Measurements from ENCODE around the gene ADAMTS19. TPM values are rescaled to one million over a fixed set of nuclear protein-coding genes. Genes with fewer than 3 reads are reported as not detected.

Gene ADAMTS19
- total RNA-seq, 1 experiment from 2014 or later, result 20.3 TPM

DNA sequence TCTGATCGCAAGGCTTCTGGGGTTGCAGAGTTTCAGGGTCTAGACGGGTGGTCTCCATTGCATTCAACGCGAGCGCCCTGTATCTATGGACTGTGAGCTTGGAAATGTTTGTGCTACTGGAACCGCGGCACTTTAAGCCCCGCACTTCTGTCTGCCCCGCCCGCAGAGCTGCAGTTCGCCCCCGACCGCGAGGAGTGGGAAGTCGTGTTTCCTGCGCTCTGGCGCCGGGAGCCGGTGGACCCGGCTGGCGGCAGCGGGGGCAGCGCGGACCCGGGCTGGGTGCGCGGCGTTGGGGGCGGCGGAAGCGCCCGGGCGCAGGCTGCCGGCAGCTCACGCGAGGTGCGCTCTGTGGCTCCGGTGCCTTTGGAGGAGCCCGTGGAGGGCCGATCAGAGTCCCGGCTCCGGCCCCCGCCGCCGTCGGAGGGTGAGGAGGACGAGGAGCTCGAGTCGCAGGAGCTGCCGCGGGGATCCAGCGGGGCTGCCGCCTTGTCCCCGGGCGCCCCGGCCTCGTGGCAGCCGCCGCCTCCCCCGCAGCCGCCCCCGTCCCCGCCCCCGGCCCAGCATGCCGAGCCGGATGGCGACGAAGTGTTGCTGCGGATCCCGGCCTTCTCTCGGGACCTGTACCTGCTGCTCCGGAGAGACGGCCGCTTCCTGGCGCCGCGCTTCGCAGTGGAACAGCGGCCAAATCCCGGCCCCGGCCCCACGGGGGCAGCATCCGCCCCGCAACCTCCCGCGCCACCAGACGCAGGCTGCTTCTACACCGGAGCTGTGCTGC, 1.0 kb downstream of the ADAMTS19 start:
- Histone ChIP-seq H3K9me3 (ENCODE audit: control insufficient read depth, low read depth, low read length) (no peaks in the 10 kb centered on the region), H3K4me2 (ENCODE audit: insufficient read depth, insufficient read length, low read length) (peak overlapping the region; percentile 95), H3K56ac (ENCODE audit: insufficient read length, low read depth, low read length) (no peak overlapping the region), H4K8ac (replicated peaks; ENCODE audit: insufficient read length, low read depth, low read length) (no peak overlapping the region), H3K79me2 (ENCODE audit: insufficient read depth, low read length) (peaks cover 13% of the 10 kb centered on the region), H3K18ac (ENCODE audit: insufficient read length, low read depth, low read length) (peak overlapping the region; percentile 13), H2AFZ (ENCODE audit: low read length) (no peak overlapping the region), H3K4me1 (ENCODE audit: insufficient read depth, low read length) (peaks cover 3% of the 10 kb centered on the region; the same call in 1 of the 2 replicates), H3K23me2 (ENCODE audit: insufficient read length, low read depth, low read length, poor library complexity, severe bottlenecking) (peaks cover 15% of the 10 kb centered on the region), H3K4ac (ENCODE audit: low read depth, low read length) (no peak overlapping the region), H3K27me3 (ENCODE audit: insufficient read depth, low read length) (no peaks in the 10 kb centered on the region), H4K5ac (ENCODE audit: insufficient read length, low read depth, low read length) (no peak overlapping the region), H4K91ac (ENCODE audit: insufficient read length, low read depth, low read length) (no peak overlapping the region), H2BK12ac (ENCODE audit: insufficient read length, low read depth, low read length) (no peak overlapping the region), H3T11ph (ENCODE audit: low read length) (no peak overlapping the region), H3K9ac (ENCODE audit: extremely low read depth, insufficient read length, low read length) (peak overlapping the region; percentile 97), H2BK120ac (ENCODE audit: low read depth, low read length, poor library complexity, severe bottlenecking) (no peak overlapping the region), H3K27ac (ENCODE audit: insufficient read length, low read depth, low read length) (no peak overlapping the region), H3K23ac (ENCODE audit: insufficient read length, low read depth, low read length) (no peak overlapping the region), H2AK5ac (ENCODE audit: insufficient read length, low read length) (no peak overlapping the region), H3K14ac (ENCODE audit: insufficient read depth, low read length) (peak overlapping the region; percentile 44), H2BK15ac (ENCODE audit: low read depth, low read length) (no peak overlapping the region), H2BK5ac (ENCODE audit: insufficient read length, low read length) (no peak overlapping the region), H4K20me1 (ENCODE audit: control insufficient read depth, insufficient read depth, insufficient read length) (no peaks in the 10 kb centered on the region), H2BK20ac (ENCODE audit: low read depth, low read length, poor library complexity, severe bottlenecking) (no peak overlapping the region), H3K79me1 (ENCODE audit: insufficient read depth, low read depth, low read length, poor library complexity, severe bottlenecking) (peaks cover 3% of the 10 kb centered on the region)
- H3K4me3 Mint-ChIP-seq, result peak overlapping the region; percentile 98 to 99
- H3K27me3 Mint-ChIP-seq (ENCODE audit: low read depth), result peaks cover 3% of the 10 kb centered on the region; the same call in 1 of the 2 replicates
- no peaks in the 10 kb centered on the region; a peak in 2 of 5 replicates for H3K9me3 Mint-ChIP-seq
- peaks cover 34 to 38% of the 10 kb centered on the region in 2 experiments for H3K4me1 Mint-ChIP-seq
- peak; percentile 73 for DNase-seq
- TF ChIP-seq, protein P1, sequence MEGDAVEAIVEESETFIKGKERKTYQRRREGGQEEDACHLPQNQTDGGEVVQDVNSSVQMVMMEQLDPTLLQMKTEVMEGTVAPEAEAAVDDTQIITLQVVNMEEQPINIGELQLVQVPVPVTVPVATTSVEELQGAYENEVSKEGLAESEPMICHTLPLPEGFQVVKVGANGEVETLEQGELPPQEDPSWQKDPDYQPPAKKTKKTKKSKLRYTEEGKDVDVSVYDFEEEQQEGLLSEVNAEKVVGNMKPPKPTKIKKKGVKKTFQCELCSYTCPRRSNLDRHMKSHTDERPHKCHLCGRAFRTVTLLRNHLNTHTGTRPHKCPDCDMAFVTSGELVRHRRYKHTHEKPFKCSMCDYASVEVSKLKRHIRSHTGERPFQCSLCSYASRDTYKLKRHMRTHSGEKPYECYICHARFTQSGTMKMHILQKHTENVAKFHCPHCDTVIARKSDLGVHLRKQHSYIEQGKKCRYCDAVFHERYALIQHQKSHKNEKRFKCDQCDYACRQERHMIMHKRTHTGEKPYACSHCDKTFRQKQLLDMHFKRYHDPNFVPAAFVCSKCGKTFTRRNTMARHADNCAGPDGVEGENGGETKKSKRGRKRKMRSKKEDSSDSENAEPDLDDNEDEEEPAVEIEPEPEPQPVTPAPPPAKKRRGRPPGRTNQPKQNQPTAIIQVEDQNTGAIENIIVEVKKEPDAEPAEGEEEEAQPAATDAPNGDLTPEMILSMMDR (conservative IDR thresholded peaks at IDR 0.05), result peak; percentile 61
- peak overlapping the region in 2 of 3 experiments; percentile 91 to 99; a peak in 4 of 7 replicates for H3K27ac Mint-ChIP-seq
- no CpG with 5 or more reads among the region's 88 CpGs for WGBS (ENCODE audit: extremely low coverage, insufficient read length, low lambda C conversion rate)
- H3K36me3 Mint-ChIP-seq (ENCODE audit: insufficient read depth in 1 of 3, low read depth in 3 of 3), result peaks cover 3 to 7% (median 5%) of the 10 kb centered on the region in 3 experiments; a peak in 4 of 7 replicates
